ENCODE data around the gene KCNH2. TPM values are rescaled to one million over a fixed set of nuclear protein-coding genes. Genes with fewer than 3 reads are reported as not detected.

The KCNH2 gene
- total RNA-seq, 3 donors from 2014 or later (not counting 1 experiment from before 2014, with no cell fraction given) = 0.39 to 0.60 TPM; not detected in 1

DNA sequence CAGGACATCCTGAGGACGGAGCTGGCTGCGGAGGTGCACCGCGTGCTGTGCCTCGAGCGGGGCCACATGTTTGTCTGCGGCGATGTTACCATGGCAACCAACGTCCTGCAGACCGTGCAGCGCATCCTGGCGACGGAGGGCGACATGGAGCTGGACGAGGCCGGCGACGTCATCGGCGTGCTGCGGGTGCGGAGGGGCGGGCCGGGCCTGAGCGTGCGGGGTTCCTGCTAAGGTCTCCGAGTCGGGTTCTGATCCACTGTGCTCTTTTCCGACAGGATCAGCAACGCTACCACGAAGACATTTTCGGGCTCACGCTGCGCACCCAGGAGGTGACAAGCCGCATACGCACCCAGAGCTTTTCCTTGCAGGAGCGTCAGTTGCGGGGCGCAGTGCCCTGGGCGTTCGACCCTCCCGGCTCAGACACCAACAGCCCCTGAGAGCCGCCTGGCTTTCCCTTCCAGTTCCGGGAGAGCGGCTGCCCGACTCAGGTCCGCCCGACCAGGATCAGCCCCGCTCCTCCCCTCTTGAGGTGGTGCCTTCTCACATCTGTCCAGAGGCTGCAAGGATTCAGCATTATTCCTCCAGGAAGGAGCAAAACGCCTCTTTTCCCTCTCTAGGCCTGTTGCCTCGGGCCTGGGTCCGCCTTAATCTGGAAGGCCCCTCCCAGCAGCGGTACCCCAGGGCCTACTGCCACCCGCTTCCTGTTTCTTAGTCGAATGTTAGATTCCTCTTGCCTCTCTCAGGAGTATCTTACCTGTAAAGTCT, 35.8 kb upstream of the KCNH2 start:
- peak overlapping the region; percentile 85 for H3K27ac ChIP-seq (ENCODE audit: low read length)
- Mint-ChIP-seq H3K27ac (peak overlapping the region; percentile 94 to 95), H3K27me3 (ENCODE audit: low read depth in 2 of 2) (peaks cover 0 to 18% of the 10 kb centered on the region in 2 donors), H3K9me3 (no peaks in the 10 kb centered on the region), H3K36me3 (no peaks in the 10 kb centered on the region), H3K4me1 (peaks cover 56 to 84% of the 10 kb centered on the region in 2 donors), H3K4me3 (peak overlapping the region; percentile 97)
- peak; percentile 20 for TF ChIP-seq CTCF (IDR thresholded peaks at IDR 0.05)
- H3K27me3 ChIP-seq (ENCODE audit: control insufficient read depth, insufficient read depth, low read length) = no peaks in the 10 kb centered on the region
- WGBS (ENCODE audit: insufficient coverage) = 8% methylated on average over 54 of the region's 55 CpGs
- peak; percentile 86 to 99 for DNase-seq
- ATAC-seq = peak; percentile 59 to 76 (median 75)
- no peaks in the 10 kb centered on the region for H3K9me3 ChIP-seq (ENCODE audit: control insufficient read depth, insufficient read depth, low read length)
- H3K36me3 ChIP-seq (ENCODE audit: control insufficient read depth, insufficient read depth, low read length) = no peaks in the 10 kb centered on the region
- intact Hi-C loops (cut with micrococcal nuclease) = loop anchor here (1.0 to 10.0 kb wide), 3 partner anchors 37 to 349 kb away; partner anchors contain the start of gene KCNH2
- H3K4me3 ChIP-seq (ENCODE audit: low read length) = peak overlapping the region; percentile 44
- H3K4me1 ChIP-seq (ENCODE audit: control insufficient read depth, insufficient read depth, low read length) = peaks cover 77% of the 10 kb centered on the region

DNA sequence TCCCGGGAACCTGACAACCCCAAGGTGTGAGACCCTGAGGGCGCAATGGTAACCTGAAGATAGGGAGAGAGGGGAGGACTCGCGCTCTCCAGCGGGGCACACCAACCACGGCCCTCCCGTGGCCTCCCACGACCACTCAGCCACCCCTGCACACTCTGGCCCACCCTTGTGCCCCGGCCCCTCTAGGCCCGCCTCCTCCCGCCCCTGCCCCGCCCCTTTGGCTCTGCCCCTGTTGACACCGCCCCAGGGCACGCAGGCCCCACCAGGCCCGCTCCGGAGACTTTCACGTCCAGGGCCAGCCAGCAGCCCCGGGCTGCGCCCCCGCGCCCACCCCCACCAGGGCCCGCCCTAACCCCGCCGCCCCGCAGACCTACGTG, 35.2 kb upstream of the KCNH2 start:
- intact Hi-C loops (cut with micrococcal nuclease) = loop anchor here (1.0 to 10.0 kb wide), 3 partner anchors 36 to 349 kb away; partner anchors contain the start of gene KCNH2
- Histone ChIP-seq H3K36me3 (ENCODE audit: control insufficient read depth, insufficient read depth, low read length) (no peaks in the 10 kb centered on the region), H3K4me1 (ENCODE audit: control insufficient read depth, insufficient read depth, low read length) (peaks cover 79% of the 10 kb centered on the region), H3K27me3 (ENCODE audit: control insufficient read depth, insufficient read depth, low read length) (no peaks in the 10 kb centered on the region), H3K27ac (ENCODE audit: low read length) (peak overlapping the region; percentile 53), H3K9me3 (ENCODE audit: control insufficient read depth, insufficient read depth, low read length) (no peaks in the 10 kb centered on the region), H3K4me3 (ENCODE audit: low read length) (no peak overlapping the region)
- no peak for TF ChIP-seq CTCF (IDR thresholded peaks at IDR 0.05)
- Mint-ChIP-seq H3K9me3 (no peaks in the 10 kb centered on the region), H3K4me1 (peaks cover 56 to 84% of the 10 kb centered on the region in 2 donors), H3K27ac (peak overlapping the region; percentile 94 to 95), H3K27me3 (ENCODE audit: low read depth in 2 of 2) (peaks cover 0 to 13% of the 10 kb centered on the region in 2 donors), H3K36me3 (no peaks in the 10 kb centered on the region), H3K4me3 (peak overlapping the region; percentile 67)
- 17% methylated on average over 24 of the region's 26 CpGs for WGBS (ENCODE audit: insufficient coverage)
- DNase-seq (no peak), ATAC-seq (no peak)

- H3K4me1 ChIP-seq (ENCODE audit: control insufficient read depth, insufficient read depth, low read length) = peaks cover 79% of the 10 kb centered on the region
- peaks cover 0 to 10% of the 10 kb centered on the region in 2 donors for H3K27me3 Mint-ChIP-seq (ENCODE audit: low read depth in 2 of 2)
- no peaks in the 10 kb centered on the region for H3K9me3 ChIP-seq (ENCODE audit: control insufficient read depth, insufficient read depth, low read length)
- peak overlapping the region; percentile 53 for H3K27ac ChIP-seq (ENCODE audit: low read length)
- H3K4me1 Mint-ChIP-seq = peaks cover 56 to 84% of the 10 kb centered on the region in 2 donors
- H3K9me3 Mint-ChIP-seq = no peaks in the 10 kb centered on the region
- no peaks in the 10 kb centered on the region for H3K27me3 ChIP-seq (ENCODE audit: control insufficient read depth, insufficient read depth, low read length)
- H3K36me3 Mint-ChIP-seq = no peaks in the 10 kb centered on the region
- peak overlapping the region; percentile 94 to 95 for H3K27ac Mint-ChIP-seq
- DNase-seq (peak in 1 of 2 donors; percentile 61), ATAC-seq (no peak)
- TF ChIP-seq CTCF (IDR thresholded peaks at IDR 0.05) = no peak
- peak overlapping the region; percentile 67 for H3K4me3 Mint-ChIP-seq
- WGBS (ENCODE audit: insufficient coverage) = 40% methylated on average over 23 of the region's 23 CpGs
- H3K36me3 ChIP-seq (ENCODE audit: control insufficient read depth, insufficient read depth, low read length) = no peaks in the 10 kb centered on the region
- no peak overlapping the region for H3K4me3 ChIP-seq (ENCODE audit: low read length)
- intact Hi-C loops (cut with micrococcal nuclease) = loop anchor here (1.0 to 10.0 kb wide), 3 partner anchors 36 to 348 kb away; partner anchors contain the start of gene KCNH2
Observed at GRCh38 chr7:151012911-151013347, 34.8 kb upstream of the KCNH2 start.

All from natural killer cell (primary cell).